HL-60/S4 (cell line): ENCODE measurements around the gene SNX14.
"Not testable (repeated sequence)": the region's sequence is repeated elsewhere in the genome, so short reads cannot be mapped to it uniquely, and the experiment has no call there.

Source experiments
- in situ Hi-C: fragments of 300-500 bp; cut with MboI; formaldehyde crosslinking; loops from 2 replicates; pipeline ENCODE4 v1.14.3; 2022; ENCODE audit warnings: low sequenced_read_pairs

SNX14 gene

DNA sequence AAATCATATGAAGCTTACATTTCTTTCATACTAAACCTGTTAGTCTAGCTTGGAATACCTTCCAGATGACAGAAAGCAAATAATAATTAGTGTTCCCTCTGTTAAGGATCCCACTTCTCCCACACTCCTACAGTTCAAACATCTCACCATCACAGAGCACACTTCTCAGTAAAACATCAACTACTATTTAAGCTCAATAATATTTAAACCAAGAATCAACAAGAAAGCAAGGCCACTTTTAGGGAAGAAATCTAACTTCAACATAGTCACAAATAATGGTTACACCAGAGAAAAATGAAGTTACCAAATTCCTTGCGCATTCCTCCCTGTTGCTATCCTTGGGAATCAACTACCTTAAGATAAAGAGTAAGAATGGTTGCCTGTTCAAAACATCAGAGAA, 1.6 kb downstream of the SNX14 start:
- in situ Hi-C loops: no loop called here

DNA sequence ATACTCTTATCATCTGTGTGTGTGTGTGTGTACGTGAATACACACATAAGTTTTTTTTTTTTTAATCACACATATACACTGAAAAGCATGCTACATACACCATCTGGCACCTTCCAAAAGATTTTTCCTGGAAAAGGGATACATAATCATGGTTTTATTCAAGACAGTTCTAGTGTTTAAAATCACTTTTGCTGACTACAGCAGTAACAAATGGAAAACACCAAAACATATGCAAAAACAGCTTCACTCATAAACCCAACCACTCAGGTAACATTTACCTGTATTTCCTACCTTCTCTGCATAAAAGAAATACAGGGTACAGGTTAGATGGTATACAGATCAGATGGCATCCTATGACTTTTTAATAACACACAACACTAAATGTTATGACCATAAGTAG, 2.5 kb downstream of the SNX14 start:
- in situ Hi-C loops: no loop called here

GRCh38 chr6:85585741-85586140, 7.9 kb downstream of the SNX14 start:
- in situ Hi-C loops: no loop called here

DNA sequence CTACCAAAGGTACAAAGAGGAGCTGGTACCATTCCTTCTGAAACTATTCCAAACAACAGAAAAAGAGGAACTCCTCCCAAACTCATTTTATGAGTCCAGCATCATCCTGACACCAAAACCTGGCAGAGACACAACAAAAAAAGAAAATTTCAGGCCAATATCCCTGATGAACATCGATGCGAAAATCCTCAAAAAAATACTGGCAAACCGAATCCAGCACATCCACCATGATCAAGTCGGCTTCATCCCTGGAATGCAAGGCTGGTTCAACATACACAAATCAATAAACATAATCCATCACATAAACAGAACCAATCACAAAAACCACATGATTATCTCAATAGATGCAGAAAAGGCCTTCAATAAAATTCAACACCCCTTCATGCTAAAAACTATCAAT, 10.8 kb downstream of the SNX14 start:
- in situ Hi-C loops: not testable (repeated sequence)

DNA sequence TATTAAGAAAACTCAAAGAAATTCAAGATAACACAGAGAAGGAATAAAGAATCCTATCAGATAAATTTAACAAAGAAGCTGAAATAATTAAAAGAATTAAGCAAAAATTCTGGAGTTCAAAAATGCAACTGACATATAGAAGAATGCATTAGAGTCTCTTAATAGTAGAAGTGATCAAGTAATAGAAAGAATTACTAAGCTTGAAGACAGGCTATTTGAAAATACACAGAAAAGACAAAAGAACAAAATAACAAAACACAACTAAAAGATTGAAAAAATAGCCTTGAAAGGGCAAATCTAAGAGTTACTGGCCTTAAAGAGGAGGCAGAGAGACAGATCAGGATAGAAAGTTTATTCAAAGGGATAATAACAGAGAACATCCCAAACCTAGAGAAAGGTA, 12.1 kb downstream of the SNX14 start:
- in situ Hi-C loops: no loop called here

GRCh38 chr6:85580878-85581267, 12.8 kb downstream of the SNX14 start:
- in situ Hi-C loops: no loop called here

GRCh38 chr6:85580118-85580877, 13.4 kb downstream of the SNX14 start:
- in situ Hi-C loops: no loop called here

DNA sequence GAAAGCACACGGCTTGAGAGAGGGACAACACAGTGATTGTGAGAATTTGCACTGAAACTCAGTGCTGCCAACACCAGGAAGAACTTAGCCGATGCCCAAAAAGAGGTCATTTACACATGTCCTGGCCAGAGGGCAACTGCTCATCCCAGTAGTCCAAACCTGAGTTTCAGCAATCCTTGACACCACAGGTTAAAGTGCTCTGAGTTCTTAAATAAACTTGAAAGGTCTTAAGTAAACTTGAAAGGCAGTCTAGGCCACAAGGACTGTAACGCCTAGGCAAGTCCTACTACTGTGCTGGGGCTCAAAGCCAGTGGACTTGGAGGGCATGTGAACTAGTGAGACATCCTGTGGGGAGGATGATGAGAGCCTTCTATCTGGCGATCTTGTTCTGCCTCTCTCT, 14.1 kb downstream of the SNX14 start:
- in situ Hi-C loops: no loop called here

GRCh38 chr6:85576476-85576875, 17.2 kb downstream of the SNX14 start:
- in situ Hi-C loops: no loop called here

DNA sequence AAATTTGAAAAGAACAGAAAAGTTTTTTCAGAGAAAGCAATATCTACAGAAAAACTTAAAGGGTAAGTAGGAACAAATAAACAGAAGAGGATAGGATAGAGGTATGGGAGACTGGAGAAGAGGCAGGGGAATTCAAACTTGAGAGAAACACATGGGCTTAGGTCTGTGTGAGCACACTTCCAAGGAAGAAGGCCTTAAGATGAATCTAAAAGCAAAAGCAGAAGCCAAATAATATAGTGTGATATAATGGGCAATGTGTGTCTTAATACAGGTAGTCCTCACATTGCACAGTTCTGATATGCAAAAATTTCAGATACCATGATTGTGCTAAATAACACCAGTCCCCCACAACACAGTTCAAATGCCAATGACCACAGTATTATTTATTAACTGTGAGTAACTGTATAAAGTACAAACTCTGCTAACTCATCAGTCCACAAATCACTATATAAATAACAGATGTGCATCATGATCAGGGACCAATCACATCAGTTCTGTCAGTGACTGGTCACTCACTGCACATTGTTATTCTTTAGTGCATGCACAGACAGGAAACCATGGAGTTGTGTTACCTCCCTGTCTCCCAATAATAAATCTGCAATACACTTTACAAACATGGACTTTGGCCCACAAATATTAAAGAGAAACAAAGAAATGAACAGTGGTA, 18.6 kb downstream of the SNX14 start:
- in situ Hi-C loops: no loop called here

DNA sequence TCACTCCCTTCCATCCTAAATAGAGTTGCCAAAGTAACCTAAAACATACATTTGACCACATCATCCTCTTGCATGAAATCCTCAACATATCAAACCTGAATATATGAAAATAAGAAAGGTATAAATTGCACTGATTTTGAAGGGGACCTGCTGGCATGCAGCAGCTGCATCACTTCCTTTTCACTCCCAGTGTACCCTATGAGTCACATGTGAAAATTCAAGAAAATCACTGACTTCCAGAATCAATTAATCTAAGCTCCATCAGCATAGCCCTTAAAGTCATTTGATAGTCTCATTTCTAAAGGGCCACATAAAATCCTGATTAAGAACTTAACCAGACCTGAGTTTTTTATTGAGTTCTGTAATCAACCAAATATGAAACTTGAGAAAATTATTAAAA, 24.3 kb downstream of the SNX14 start:
- in situ Hi-C loops: no loop called here

DNA sequence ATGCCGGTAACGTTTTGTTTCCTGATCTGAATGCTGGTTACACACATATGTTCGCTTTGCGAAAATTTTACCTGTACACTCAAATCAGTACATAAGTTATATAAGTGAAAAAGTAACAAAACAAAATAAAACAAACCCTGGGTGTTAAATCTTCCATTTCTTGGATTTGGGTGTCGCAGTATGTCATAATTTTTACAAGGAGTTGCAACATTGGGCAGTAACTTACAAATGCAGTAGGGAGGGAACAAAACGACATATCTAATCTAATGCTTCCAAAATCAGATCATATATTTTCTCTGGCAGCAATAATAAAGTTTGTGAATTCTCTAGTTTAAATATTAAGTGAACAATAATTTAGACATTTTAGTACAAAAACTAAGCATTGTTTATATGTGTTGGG, 25.2 kb downstream of the SNX14 start:
- in situ Hi-C loops: no loop called here

GRCh38 chr6:85565736-85566135, 27.9 kb downstream of the SNX14 start:
- in situ Hi-C loops: no loop called here

GRCh38 chr6:85564223-85564622, 29.4 kb downstream of the SNX14 start:
- in situ Hi-C loops: not testable (repeated sequence)

- in situ Hi-C loops: no loop called here
Measured at GRCh38 chr6:85561750-85562357, 31.8 kb downstream of the SNX14 start.

- in situ Hi-C loops: no loop called here
Measured at GRCh38 chr6:85556992-85557668, 36.5 kb downstream of the SNX14 start.

DNA sequence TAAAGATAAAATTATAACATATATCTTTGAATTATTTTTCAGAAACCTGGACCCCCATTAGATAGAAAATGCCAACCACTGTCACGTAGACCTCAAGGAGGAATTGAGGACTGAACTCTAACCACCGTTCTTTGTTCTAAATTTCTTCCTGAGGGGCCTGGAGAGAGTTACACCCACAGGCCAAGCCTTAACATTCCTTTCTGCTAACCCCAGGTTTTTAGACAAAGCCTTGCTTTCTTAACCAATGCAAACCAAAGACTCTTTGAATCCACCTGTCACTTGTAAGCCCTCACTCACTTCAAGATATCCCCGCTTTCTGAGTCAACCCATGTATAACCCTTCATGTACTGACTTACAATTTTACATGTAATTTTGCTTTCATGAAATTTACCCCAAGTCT, 41.0 kb downstream of the SNX14 start:
- in situ Hi-C loops: no loop called here

- in situ Hi-C loops: no loop called here
Measured at GRCh38 chr6:85551264-85551663, 42.4 kb downstream of the SNX14 start.

DNA sequence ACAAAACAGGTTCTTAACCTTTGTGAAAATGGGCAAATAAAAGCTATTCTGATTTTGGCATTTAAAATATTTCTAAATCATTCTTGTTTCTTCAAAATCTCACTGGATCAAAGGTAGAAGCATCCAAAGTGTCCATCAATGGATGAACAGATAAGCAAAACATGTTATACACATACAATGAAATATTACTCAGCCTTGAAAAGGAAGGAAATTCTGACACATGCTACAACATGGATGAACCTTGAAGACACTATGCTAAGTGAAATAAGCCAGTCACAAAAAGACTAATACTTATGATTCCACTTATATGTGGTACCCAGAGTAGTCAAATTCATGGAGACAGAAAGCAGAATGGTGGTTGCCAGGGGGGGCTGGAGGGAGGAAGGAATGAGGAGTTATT, 45.9 kb downstream of the SNX14 start:
- in situ Hi-C loops: no loop called here

- in situ Hi-C loops: no loop called here
Measured at GRCh38 chr6:85544776-85545175, 48.9 kb downstream of the SNX14 start.

DNA sequence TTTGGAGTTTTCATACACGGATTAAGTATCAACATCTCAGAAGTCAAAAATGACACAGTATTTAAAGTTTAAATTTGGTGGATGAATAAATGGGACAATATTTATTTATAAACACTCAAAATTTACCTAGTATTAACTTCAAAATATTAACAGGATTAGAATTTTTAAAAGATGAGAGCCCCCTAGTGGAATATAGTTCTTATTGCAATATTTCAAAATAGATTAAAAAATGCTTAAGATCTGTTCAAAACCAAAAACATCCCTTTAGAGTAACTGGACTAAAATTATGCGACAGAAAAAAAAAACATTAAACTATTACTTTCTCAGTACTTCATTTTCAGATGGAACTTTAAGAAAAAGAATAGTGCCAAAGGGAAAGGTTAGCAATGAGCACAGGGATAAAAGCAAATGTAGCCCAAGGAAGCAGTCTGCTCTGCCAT, 56.6 kb downstream of the SNX14 start:
- in situ Hi-C loops: no loop called here

- in situ Hi-C loops: not testable (repeated sequence)
Measured at GRCh38 chr6:85524281-85524680, 69.4 kb downstream of the SNX14 start.
